Bronchial epithelial cell (primary cell): ENCODE results near the gene DTNBP1. TPM values are rescaled to one million over a fixed set of nuclear protein-coding genes. Genes with fewer than 3 reads are reported as not detected.
"Not testable (repeated sequence)": the region's sequence is repeated elsewhere in the genome, so short reads cannot be mapped to it uniquely, and the experiment has no call there.

ENCODE experiments used
- DNase-seq: peaks from one replicate; pipeline ENCODE4 v3.0.0-alpha.2; 2010; ENCODE audit warnings: low read depth
- FAIRE-seq: peaks from 2 replicates; lab custom pipeline; 2011; peaks lifted over from hg19 to GRCh38; lab: Jason Lieb, UNC
- H3K27me3 ChIP-seq: 2 replicates; pipeline ENCODE4 v1.5.1; 2011; ENCODE audit warnings: low read length; ENCODE audit not compliant: control insufficient read depth, insufficient read depth
- H3K36me3 ChIP-seq: 2 replicates; pipeline ENCODE4 v1.5.1; 2011; ENCODE audit warnings: low read length; ENCODE audit not compliant: control insufficient read depth, insufficient read depth
- H3K4me3 ChIP-seq: 2 replicates; pipeline ENCODE4 v1.5.1; 2011; ENCODE audit warnings: mild to moderate bottlenecking, low read depth, low read length, control low read depth
- CTCF ChIP-seq: IDR thresholded peaks from 2 replicates; pipeline ENCODE4 v1.5.1; 2011; ENCODE audit warnings: mild to moderate bottlenecking, moderate library complexity, low read length, control low read depth, inconsistent platforms; ENCODE audit not compliant: insufficient read depth, severe bottlenecking
- total RNA-seq: library from RNA; depleted of rRNA; stranded (reverse); fragments of >200 nt; gene quantifications from 2 replicates; pipeline ENCODE4 v1.2.1, GENCODE V29; 2014

DTNBP1 gene
- total RNA-seq, 1 donor from 2014 or later = 6.3 TPM

DNA sequence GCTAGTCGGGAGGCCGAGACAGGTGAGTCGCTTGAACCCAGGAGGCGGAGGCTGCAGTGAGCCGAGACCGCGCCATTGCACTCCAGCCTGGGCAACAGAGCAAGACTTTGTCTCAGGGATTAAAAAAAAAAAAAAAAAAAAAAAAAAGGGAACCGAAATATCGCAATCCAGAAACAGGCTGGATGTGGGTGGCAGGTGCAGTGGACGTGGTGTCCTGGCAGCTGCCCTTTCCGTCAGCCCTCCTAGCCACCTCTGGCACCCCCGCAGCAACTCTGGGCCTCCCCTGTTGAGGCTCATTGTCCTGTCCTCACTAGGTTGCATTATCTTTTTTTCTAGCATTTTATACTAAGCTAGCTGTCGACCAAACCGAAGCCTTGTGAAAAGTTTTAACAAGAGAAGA, 113.5 kb downstream of the DTNBP1 start:
- Histone ChIP-seq H3K4me3 (no peak overlapping the region), H3K27me3 (no peaks in the 10 kb centered on the region), H3K36me3 (peaks cover 2% of the 10 kb centered on the region)
- FAIRE-seq (no peak), DNase-seq (no peak)
- TF ChIP-seq CTCF = no peak

DNA sequence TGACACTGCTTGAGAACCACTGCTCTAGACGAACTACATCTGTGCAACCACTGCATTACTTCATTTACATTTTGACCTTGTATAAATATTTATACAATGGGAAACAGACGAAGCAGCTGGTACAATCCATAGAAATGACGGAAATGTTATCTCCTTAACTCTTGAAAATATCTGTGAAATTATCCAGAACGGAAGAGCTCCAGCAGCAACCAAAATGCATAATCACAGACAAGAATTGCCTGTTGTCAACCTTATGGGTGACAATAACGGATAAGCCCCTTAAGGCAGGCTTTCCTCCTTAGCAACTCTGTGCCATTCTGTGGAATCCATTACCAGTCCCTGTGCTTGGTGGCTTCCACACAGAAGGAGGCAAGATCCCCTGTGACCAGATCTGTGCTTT, 115.4 kb downstream of the DTNBP1 start:
- no peak for DNase-seq
- Histone ChIP-seq H3K36me3 (peaks cover 2% of the 10 kb centered on the region), H3K27me3 (no peaks in the 10 kb centered on the region), H3K4me3 (no peak overlapping the region)
- no peak for TF ChIP-seq CTCF
- FAIRE-seq = no peak

GRCh38 chr6:15546591-15546990, 116.2 kb downstream of the DTNBP1 start:
- peak; percentile 30 for DNase-seq
- Histone ChIP-seq H3K27me3 (no peaks in the 10 kb centered on the region), H3K36me3 (peaks cover under 1% of the 10 kb centered on the region), H3K4me3 (no peak overlapping the region)
- no peak for TF ChIP-seq CTCF
- FAIRE-seq = no peak

DNA sequence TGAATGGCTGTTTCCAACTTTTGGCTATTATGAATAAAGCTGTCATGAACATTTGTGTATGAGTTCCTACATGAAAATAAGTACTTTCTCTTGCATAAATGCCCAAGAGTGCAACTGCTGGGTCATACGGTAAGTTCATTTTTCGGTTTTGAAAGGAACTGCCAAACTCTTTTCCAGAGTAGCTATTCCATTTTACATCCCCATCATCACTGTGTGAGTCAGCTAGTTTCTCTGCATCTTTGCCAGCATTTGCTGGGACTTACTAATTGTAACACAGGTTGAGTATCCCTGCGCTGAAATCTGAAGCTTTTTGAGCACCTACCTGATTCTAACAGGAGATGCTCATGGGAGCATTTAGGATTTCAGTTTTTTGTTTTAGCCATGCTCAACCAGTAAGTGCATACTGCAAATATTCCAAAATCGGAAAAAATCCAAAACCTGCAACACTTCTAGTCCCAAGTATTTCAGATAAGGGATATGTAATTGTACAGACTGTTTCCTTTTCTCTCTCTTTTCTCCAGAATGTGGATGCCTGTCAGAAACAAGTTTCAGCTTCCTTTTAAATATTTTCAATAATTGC, 118.4 kb downstream of the DTNBP1 start:
- no peak for FAIRE-seq
- Histone ChIP-seq H3K27me3 (no peaks in the 10 kb centered on the region), H3K4me3 (no peak overlapping the region), H3K36me3 (no peaks in the 10 kb centered on the region)
- TF ChIP-seq CTCF = no peak
- DNase-seq = no peak

DNA sequence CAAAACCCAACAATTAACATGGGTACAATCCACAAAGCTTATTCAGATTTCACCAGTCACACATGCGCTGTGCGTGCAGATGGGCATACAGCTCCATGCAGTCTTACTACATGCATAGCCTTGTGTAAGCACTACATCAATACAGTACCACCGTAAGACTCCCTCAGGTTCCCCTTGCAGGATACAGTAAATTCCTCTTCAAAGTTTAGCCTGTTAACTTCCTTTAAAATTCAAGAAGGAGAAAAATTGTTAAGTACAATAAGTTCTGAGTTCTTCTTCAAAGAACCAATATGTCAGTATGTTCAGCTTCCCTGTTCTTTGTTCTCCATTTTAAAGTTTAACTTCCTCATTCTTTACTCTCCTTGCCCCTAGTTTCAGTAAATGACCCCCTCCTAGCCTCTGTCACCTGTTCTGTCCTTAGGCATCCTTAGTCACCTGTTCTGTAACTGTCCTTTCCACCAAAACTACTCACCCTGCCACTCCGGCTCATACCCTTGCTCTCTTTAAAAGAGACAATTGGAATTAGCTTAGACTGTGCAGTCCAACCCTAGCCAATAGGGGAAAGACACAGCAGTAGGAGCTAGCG, 119.4 kb downstream of the DTNBP1 start:
- FAIRE-seq, H3K4me3 ChIP-seq, H3K36me3 ChIP-seq, DNase-seq, H3K27me3 ChIP-seq: not testable (repeated sequence)

DNA sequence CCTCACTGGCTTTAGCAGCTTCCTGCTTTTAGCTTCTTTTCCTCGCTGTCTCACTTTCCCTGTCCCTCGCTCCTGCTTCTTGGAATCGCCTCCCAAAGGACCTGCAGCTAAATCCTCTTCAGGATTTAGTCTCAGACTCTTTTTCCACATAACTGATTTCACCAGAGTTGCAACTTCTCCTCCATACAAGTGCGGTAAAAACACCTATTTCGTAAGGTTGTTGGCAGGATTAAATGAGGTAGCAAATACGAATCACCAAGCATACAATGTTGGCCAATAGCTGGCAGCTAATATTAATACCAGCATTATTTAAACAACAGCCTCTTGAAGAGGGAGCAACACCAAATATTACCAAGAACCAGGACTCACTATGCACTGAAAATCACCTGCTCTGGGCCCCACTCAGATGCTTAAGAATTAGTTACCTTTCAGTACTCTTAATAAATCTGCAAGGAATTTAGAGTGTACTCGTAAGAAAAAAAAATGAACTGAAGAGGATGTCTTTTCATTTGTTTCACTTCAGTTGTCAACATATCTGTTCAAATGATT, 123.0 kb downstream of the DTNBP1 start:
- no peak for FAIRE-seq
- DNase-seq = peak; percentile 19
- no peak overlapping the region for H3K4me3 ChIP-seq
- no peak for TF ChIP-seq CTCF
- H3K36me3 ChIP-seq = no peaks in the 10 kb centered on the region
- no peaks in the 10 kb centered on the region for H3K27me3 ChIP-seq
